Neuronal stem cell (in vitro differentiated cells): ENCODE results near the gene TENT4B.

Experiments used
- DNase-seq: peaks from one replicate; pipeline ENCODE4 v3.0.0-alpha.2; 2013; ENCODE audit warnings: low spot score
- H2AFZ ChIP-seq: one replicate; pipeline ENCODE4 v1.6.1; 2013; ENCODE audit warnings: mild to moderate bottlenecking, low read length, inconsistent platforms
- H2AK5ac ChIP-seq: 2 replicates; pipeline ENCODE4 v1.6.1; 2013; ENCODE audit warnings: low read depth, mild to moderate bottlenecking, inconsistent platforms, low read length, moderate library complexity, mixed read lengths
- H2BK120ac ChIP-seq: 2 replicates; pipeline ENCODE4 v1.6.1; 2013; ENCODE audit warnings: low read depth, mild to moderate bottlenecking, inconsistent platforms, low read length, moderate library complexity, mixed read lengths
- H2BK12ac ChIP-seq: one replicate; pipeline ENCODE4 v1.6.1; 2013; ENCODE audit warnings: low read length, inconsistent platforms
- H2BK15ac ChIP-seq: 2 replicates; pipeline ENCODE4 v1.6.1; 2013; ENCODE audit warnings: mild to moderate bottlenecking, low read length, inconsistent platforms, mixed read lengths
- H2BK5ac ChIP-seq: one replicate; pipeline ENCODE4 v1.6.1; 2013; ENCODE audit warnings: inconsistent platforms, mild to moderate bottlenecking, low read length, moderate library complexity
- H3K14ac ChIP-seq: one replicate; pipeline ENCODE4 v1.6.1; 2013; ENCODE audit warnings: low read length, inconsistent platforms
- H3K18ac ChIP-seq: 2 replicates; pipeline ENCODE4 v1.6.1; 2013; ENCODE audit warnings: low read length, inconsistent platforms
- H3K23ac ChIP-seq: 2 replicates; pipeline ENCODE4 v1.6.1; 2013; ENCODE audit warnings: low read depth, mild to moderate bottlenecking, mixed read lengths, low read length, inconsistent platforms; ENCODE audit not compliant: poor library complexity
- H3K27ac ChIP-seq: replicated peaks from 3 replicates; pipeline ENCODE4 v1.5.1; 2013; ENCODE audit warnings: low read length, inconsistent platforms
- H3K27me3 ChIP-seq, 3 experiments: 2 replicates each; pipeline ENCODE4 v1.6.1; 2013; ENCODE audit warnings: low read length in 3 of 3, mild to moderate bottlenecking in 2 of 3, inconsistent platforms in 1 of 3, low read depth in 1 of 3, mixed read lengths in 1 of 3, moderate library complexity in 1 of 3; ENCODE audit not compliant: control insufficient read depth in 3 of 3, insufficient read depth in 3 of 3
- H3K36me3 ChIP-seq, 2 donors: replicated peaks in 1 of 2; 2 replicates each; pipeline ENCODE4 v1.6.1; 2013; ENCODE audit warnings: low read length in 2 of 2; ENCODE audit not compliant: control insufficient read depth in 2 of 2, insufficient read depth in 2 of 2
- H3K4ac ChIP-seq: 2 replicates; pipeline ENCODE4 v1.6.1; 2013; ENCODE audit warnings: inconsistent platforms, mild to moderate bottlenecking, low read length, moderate library complexity
- H3K4me1 ChIP-seq, 2 donors: 1 replicate in 1 of 2; 2 replicates in 1 of 2; pipeline ENCODE4 v1.6.1; 2013; ENCODE audit warnings: low read length in 2 of 2, low read depth in 1 of 2; ENCODE audit not compliant: control insufficient read depth in 2 of 2, insufficient read depth in 1 of 2
- H3K4me2 ChIP-seq: one replicate; pipeline ENCODE4 v1.6.1; 2013; ENCODE audit warnings: mild to moderate bottlenecking, low read length, inconsistent platforms; ENCODE audit not compliant: insufficient read depth, poor library complexity, severe bottlenecking
- H3K4me3 ChIP-seq, 2 donors: 2 replicates each; pipeline ENCODE4 v1.5.1; 2013; ENCODE audit warnings: low read length in 2 of 2, mild to moderate bottlenecking in 2 of 2, inconsistent platforms in 1 of 2, moderate library complexity in 1 of 2
- H3K79me1 ChIP-seq: one replicate; pipeline ENCODE4 v1.6.1; 2013; ENCODE audit warnings: low read depth, mild to moderate bottlenecking, inconsistent platforms, low read length, moderate library complexity
- H3K9ac ChIP-seq: one replicate; pipeline ENCODE4 v1.6.1; 2013; ENCODE audit warnings: mild to moderate bottlenecking, low read depth, low read length, inconsistent platforms; ENCODE audit not compliant: poor library complexity
- H3K9me3 ChIP-seq, 2 donors: replicated peaks in 1 of 2; 2 replicates each; pipeline versions ENCODE3 to v1.6.1; 2013; ENCODE audit warnings: low read length in 2 of 2, mild to moderate bottlenecking in 2 of 2, inconsistent platforms in 1 of 2, low read depth in 1 of 2, mixed read lengths in 1 of 2, moderate library complexity in 1 of 2; ENCODE audit not compliant: control insufficient read depth in 2 of 2, insufficient read depth in 1 of 2
- H4K8ac ChIP-seq: one replicate; pipeline ENCODE4 v1.6.1; 2013; ENCODE audit warnings: low read depth, mild to moderate bottlenecking, inconsistent platforms, low read length, moderate library complexity
- H4K91ac ChIP-seq: one replicate; pipeline ENCODE4 v1.6.1; 2013; ENCODE audit warnings: low read length, low read depth, mild to moderate bottlenecking, inconsistent platforms; ENCODE audit not compliant: poor library complexity
- WGBS, 2 donors: extraction: QIAGEN DNeasy Blood & Tissue Kit; methylation state at CpG; one replicate each; pipeline ENCODE4 v1.1.7; 2013; ENCODE audit warnings: missing lambda C conversion rate in 2 of 2, mixed read lengths in 1 of 2; ENCODE audit not compliant: insufficient read length in 2 of 2, insufficient replicate concordance in 1 of 2; ENCODE audit errors: extremely low coverage in 2 of 2; 5-methylcytosine and 5-hydroxymethylcytosine counted together

Gene TENT4B

DNA sequence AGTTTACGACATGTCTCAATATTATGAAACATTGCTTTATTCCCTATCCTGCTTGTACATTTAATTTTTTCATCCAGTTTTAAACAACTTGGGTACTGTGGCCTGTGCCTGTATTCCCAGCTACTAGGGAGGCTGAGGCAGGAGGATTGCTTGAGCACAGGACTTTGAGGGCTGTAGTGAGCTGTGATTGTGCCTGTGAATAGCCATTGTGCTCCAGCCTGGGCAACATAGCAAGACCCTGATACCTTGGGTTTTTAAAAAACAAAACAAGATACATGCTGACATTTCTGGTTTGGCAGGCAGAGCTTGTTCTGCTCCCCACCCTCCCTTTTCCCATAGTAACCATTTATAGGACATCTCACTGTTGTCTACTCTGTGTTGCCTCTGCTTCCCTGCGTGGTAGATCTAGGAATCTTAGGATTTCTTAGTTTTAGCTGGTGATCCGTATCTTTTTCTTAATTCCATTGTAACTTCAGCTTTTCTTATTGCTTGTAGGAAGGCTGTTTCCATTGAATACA, 35.6 kb downstream of the TENT4B start:
- Histone ChIP-seq H2BK120ac (no peak overlapping the region), H3K27ac (no peak overlapping the region), H4K8ac (no peak overlapping the region), H2AK5ac (no peak overlapping the region), H2BK12ac (no peak overlapping the region), H3K14ac (no peak overlapping the region), H2BK15ac (no peak overlapping the region), H3K4me1 (peaks cover 2% of the 10 kb centered on the region in 2 donors), H3K18ac (no peak overlapping the region), H3K4me3 (no peak overlapping the region), H4K91ac (no peak overlapping the region), H3K79me1 (no peaks in the 10 kb centered on the region), H3K27me3 (no peaks in the 10 kb centered on the region), H3K23ac (no peak overlapping the region), H2BK5ac (no peak overlapping the region), H3K4me2 (no peak overlapping the region), H3K9ac (no peak overlapping the region), H3K36me3 (no peaks in the 10 kb centered on the region), H3K4ac (no peak overlapping the region), H2AFZ (no peak overlapping the region), H3K9me3 (no peaks in the 10 kb centered on the region)
- WGBS, 2 donors, result no CpG with 5 or more reads among the region's 3 CpGs
- DNase-seq, result no peak

DNA sequence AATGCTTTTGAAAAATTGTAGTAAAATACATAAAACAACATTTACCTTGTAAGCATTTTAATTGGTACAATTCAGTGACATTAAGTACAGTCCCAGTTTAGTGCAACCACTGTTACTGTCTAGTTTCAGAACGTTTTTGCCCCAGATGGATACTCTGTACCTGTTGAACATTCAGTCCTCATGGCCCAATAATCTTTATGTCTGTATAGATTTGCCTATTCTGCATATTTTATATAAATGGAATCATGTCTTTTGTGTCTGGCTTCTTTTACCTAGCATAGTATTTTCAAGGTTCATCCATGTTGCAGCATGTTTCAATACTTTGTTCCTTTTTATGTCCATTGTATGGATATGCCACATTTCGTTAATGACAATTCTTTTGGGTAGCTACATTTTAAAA, 37.2 kb downstream of the TENT4B start:
- H3K23ac ChIP-seq, result no peak overlapping the region
- DNase-seq, result no peak
- H2BK15ac ChIP-seq, result no peak overlapping the region
- H3K18ac ChIP-seq, result no peak overlapping the region
- H3K4me3 ChIP-seq, result no peak overlapping the region
- H3K4me2 ChIP-seq, result no peak overlapping the region
- H2BK5ac ChIP-seq, result no peak overlapping the region
- no peak overlapping the region for H2BK120ac ChIP-seq
- no peak overlapping the region for H3K27ac ChIP-seq
- H3K9me3 ChIP-seq, result no peaks in the 10 kb centered on the region
- H3K36me3 ChIP-seq, result no peaks in the 10 kb centered on the region
- no peak overlapping the region for H4K91ac ChIP-seq
- H3K14ac ChIP-seq, result no peak overlapping the region
- peaks cover under 1 to 2% of the 10 kb centered on the region in 2 donors for H3K4me1 ChIP-seq
- H3K4ac ChIP-seq, result no peak overlapping the region
- no peak overlapping the region for H2AK5ac ChIP-seq
- H4K8ac ChIP-seq, result no peak overlapping the region
- H2AFZ ChIP-seq, result no peak overlapping the region
- no peaks in the 10 kb centered on the region for H3K79me1 ChIP-seq
- WGBS, 2 donors, result no CpG with 5 or more reads among the region's 2 CpGs
- H2BK12ac ChIP-seq, result no peak overlapping the region
- no peaks in the 10 kb centered on the region for H3K27me3 ChIP-seq
- no peak overlapping the region for H3K9ac ChIP-seq

DNA sequence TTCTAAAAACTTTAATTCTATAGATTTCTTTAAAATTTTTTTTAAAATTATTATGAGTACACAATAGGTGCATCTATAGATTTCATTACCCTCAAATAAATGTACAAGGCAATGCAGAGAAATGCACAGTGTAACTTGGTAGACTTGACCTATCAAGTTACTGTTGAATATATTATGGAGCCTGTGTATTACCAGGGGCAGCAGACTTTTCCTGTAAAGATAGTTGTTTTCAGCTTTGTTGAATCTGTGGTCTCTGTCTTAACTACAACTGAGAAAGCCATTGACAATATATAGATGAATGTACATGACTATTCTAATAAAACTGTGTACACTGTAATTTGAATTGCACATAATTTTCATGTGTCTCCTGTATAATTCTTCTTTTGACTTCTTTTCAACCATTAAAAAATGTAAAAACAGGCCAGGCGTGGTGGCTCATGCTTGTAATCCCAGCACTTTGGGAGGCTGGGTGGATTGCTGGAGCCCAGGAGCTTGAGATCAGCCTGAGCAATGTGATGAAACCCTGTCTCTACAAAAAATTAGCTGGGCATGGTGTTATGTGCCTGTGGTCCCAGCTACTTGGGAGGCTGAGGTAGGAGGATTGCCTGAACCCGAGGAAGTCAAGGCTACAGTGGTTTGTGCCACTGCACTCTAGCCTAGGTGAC, 39.4 kb downstream of the TENT4B start:
- Histone ChIP-seq H2BK12ac (no peak overlapping the region), H3K4me1 (peaks cover 0 to 2% of the 10 kb centered on the region in 2 donors), H3K18ac (no peak overlapping the region), H3K36me3 (no peaks in the 10 kb centered on the region), H2BK15ac (no peak overlapping the region), H3K9me3 (peaks cover 0 to 2% of the 10 kb centered on the region in 2 donors), H4K91ac (no peak overlapping the region), H3K79me1 (no peaks in the 10 kb centered on the region), H4K8ac (no peak overlapping the region), H3K4me2 (no peak overlapping the region), H2AK5ac (no peak overlapping the region), H2AFZ (no peak overlapping the region), H3K14ac (no peak overlapping the region), H3K23ac (no peak overlapping the region), H3K4ac (no peak overlapping the region), H2BK120ac (no peak overlapping the region), H3K27ac (no peak overlapping the region), H3K9ac (no peak overlapping the region), H3K4me3 (no peak overlapping the region), H2BK5ac (no peak overlapping the region), H3K27me3 (no peaks in the 10 kb centered on the region)
- DNase-seq, result no peak
- WGBS, 2 donors, result no CpG with 5 or more reads among the region's 2 CpGs

DNA sequence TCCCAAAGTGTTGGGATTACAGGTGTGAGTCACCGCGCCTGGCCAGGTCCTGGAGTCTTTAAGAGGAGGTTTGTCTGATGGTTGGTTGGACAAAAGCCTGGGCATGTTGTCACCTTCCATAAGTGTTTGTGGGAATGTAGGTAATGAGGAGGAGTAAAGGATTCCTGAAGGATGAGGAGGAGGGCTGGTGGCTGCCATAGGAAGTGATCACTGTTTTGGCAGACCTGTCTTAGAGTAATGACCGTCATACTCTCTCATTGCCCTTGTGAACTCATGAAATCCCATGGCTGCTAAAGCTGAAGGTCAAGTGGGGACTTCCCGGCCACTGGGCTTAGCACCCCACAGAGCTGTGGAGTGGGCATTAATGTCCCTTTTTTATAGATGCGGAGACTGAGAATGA, 40.5 kb downstream of the TENT4B start:
- no peak overlapping the region for H2BK5ac ChIP-seq
- peaks cover 0 to 2% of the 10 kb centered on the region in 2 donors for H3K4me1 ChIP-seq
- no CpG with 5 or more reads among the region's 5 CpGs for WGBS, 2 donors
- no peak overlapping the region for H3K23ac ChIP-seq
- no peaks in the 10 kb centered on the region for H3K27me3 ChIP-seq
- no peak overlapping the region for H3K27ac ChIP-seq
- H3K18ac ChIP-seq, result no peak overlapping the region
- no peak overlapping the region for H4K8ac ChIP-seq
- no peak overlapping the region for H2BK120ac ChIP-seq
- H3K79me1 ChIP-seq, result no peaks in the 10 kb centered on the region
- H3K14ac ChIP-seq, result no peak overlapping the region
- no peak overlapping the region for H2BK12ac ChIP-seq
- peaks cover 0 to 8% of the 10 kb centered on the region in 2 donors for H3K9me3 ChIP-seq
- H2AFZ ChIP-seq, result no peak overlapping the region
- H2BK15ac ChIP-seq, result no peak overlapping the region
- H3K4me2 ChIP-seq, result no peak overlapping the region
- no peak overlapping the region for H2AK5ac ChIP-seq
- H3K9ac ChIP-seq, result no peak overlapping the region
- H3K4ac ChIP-seq, result no peak overlapping the region
- no peak for DNase-seq
- no peak overlapping the region for H4K91ac ChIP-seq
- H3K4me3 ChIP-seq, result no peak overlapping the region
- H3K36me3 ChIP-seq, result no peaks in the 10 kb centered on the region
